Left lung (tissue), 10 donors: ENCODE data around the gene PPIL6. TPM values are rescaled to one million over a fixed set of nuclear protein-coding genes. Genes with fewer than 3 reads are reported as not detected.

ENCODE experiments used
- ATAC-seq: fragments of 200-7000 bp; cut with Tn5 transposase; one replicate; pipeline ENCODE4 v1.9.1; 2020; ENCODE audit warnings: moderate library complexity
- DNase-seq, 4 donors: peaks; one replicate each; pipeline ENCODE4 v3.0.0-alpha.2; 2013 to 2020
- H3K27ac ChIP-seq, 2 donors: fragments of 200-600 bp; sonication (generic) in 1 of 2; one replicate each; pipeline versions ENCODE4 v1.5.0 to v1.8.0; 2020 to 2021
- H3K27me3 ChIP-seq, 2 donors: fragments of 200-600 bp; sonication (generic) in 1 of 2; one replicate each; pipeline versions ENCODE4 v1.5.0 to v1.8.0; 2020 to 2021
- H3K36me3 ChIP-seq, 2 donors: fragments of 200-600 bp; sonication (generic) in 1 of 2; one replicate each; pipeline versions ENCODE4 v1.5.0 to v1.8.0; 2020 to 2021
- H3K4me1 ChIP-seq, 2 donors: fragments of 200-600 bp; one replicate each; pipeline ENCODE4 v1.8.0; 2021
- H3K4me3 ChIP-seq, 2 donors: fragments of 200-600 bp; sonication (generic) in 1 of 2; one replicate each; pipeline versions ENCODE4 v1.5.0 to v1.8.0; 2020 to 2021; ENCODE audit warnings: mild to moderate bottlenecking in 1 of 2
- H3K9me3 ChIP-seq, 2 donors: fragments of 200-600 bp; sonication (generic) in 1 of 2; one replicate each; pipeline versions ENCODE4 v1.5.0 to v1.8.0; 2020 to 2021
- CTCF ChIP-seq, 2 donors: fragments of 200-600 bp; sonication (generic) in 1 of 2; IDR thresholded peaks; one replicate each; pipeline versions ENCODE4 v1.5.0 to v1.8.0; 2021; ENCODE audit warnings: antibody characterized with exemption in 2 of 2
- intact Hi-C, 2 donors: fragments of 100-400 bp; cut with DNase I; formaldehyde crosslinking; loops; one replicate each; pipeline versions ENCODE4 v1.11.2 to v1.14.2; 2022
- polyA plus RNA-seq, 6 donors: library from polyadenylated mRNA; unstranded; fragments of 120-200 nt; gene quantifications; one replicate each; pipeline ENCODE4 v1.2.1, GENCODE V29; 2013; ENCODE audit not compliant: insufficient read length in 6 of 6
- total RNA-seq, 2 donors: library from RNA; stranded (reverse); fragmentation: NEBNext Ultra II Directional; extraction: Animal tissue kit (Norgen Biotek cat#: 25700); gene quantifications; one replicate each; pipeline ENCODE4 v1.2.1, GENCODE V29; 2021
- donor health status: DM: no; HTN: yes; CAD: no.
- donor health status: DM: no; HTN: no; CAD: no.

Gene PPIL6
- total and polyA plus RNA-seq, 8 donors: 4.5 to 15.1 (median 9.9) TPM

GRCh38 chr6:109478841-109479624 is 38.6 kb upstream of the PPIL6 start:
- TF ChIP-seq CTCF (IDR thresholded peaks at IDR 0.05): no peak
- Histone ChIP-seq H3K27ac (no peak overlapping the region), H3K4me3 (peak overlapping the region in 1 of 2 donors; percentile 14), H3K27me3 (no peaks in the 10 kb centered on the region), H3K36me3 (peaks cover 2 to 55% of the 10 kb centered on the region in 2 donors), H3K9me3 (no peaks in the 10 kb centered on the region), H3K4me1 (peaks cover 21 to 64% of the 10 kb centered on the region in 2 donors)
- ATAC-seq (no peak), DNase-seq (no peak)
- intact Hi-C loops: no loop called here

GRCh38 chr6:109478222-109478805 is 37.9 kb upstream of the PPIL6 start:
- Histone ChIP-seq H3K27me3 (no peaks in the 10 kb centered on the region), H3K4me3 (peak overlapping the region in 1 of 2 donors; percentile 14), H3K4me1 (peaks cover 21 to 60% of the 10 kb centered on the region in 2 donors), H3K27ac (no peak overlapping the region), H3K36me3 (peaks cover 4 to 62% of the 10 kb centered on the region in 2 donors), H3K9me3 (no peaks in the 10 kb centered on the region)
- DNase-seq: no peak
- intact Hi-C loops: no loop called here
- TF ChIP-seq CTCF (IDR thresholded peaks at IDR 0.05): no peak
- no peak for ATAC-seq

- no peak overlapping the region for H3K4me3 ChIP-seq
- TF ChIP-seq CTCF (IDR thresholded peaks at IDR 0.05): no peak
- H3K9me3 ChIP-seq: no peaks in the 10 kb centered on the region
- DNase-seq (no peak), ATAC-seq (no peak)
- no peak overlapping the region for H3K27ac ChIP-seq
- intact Hi-C loops: no loop called here
- H3K27me3 ChIP-seq: no peaks in the 10 kb centered on the region
- H3K4me1 ChIP-seq: peaks cover 21 to 60% of the 10 kb centered on the region in 2 donors
- peaks cover 4 to 68% of the 10 kb centered on the region in 2 donors for H3K36me3 ChIP-seq
These were observed 37.3 kb upstream of the PPIL6 start for GRCh38 chr6:109477725-109478124.

- Histone ChIP-seq H3K4me3 (no peak overlapping the region), H3K27me3 (no peaks in the 10 kb centered on the region), H3K27ac (no peak overlapping the region), H3K4me1 (peaks cover 21 to 56% of the 10 kb centered on the region in 2 donors), H3K36me3 (peaks cover 4 to 73% of the 10 kb centered on the region in 2 donors), H3K9me3 (no peaks in the 10 kb centered on the region)
- no peak for TF ChIP-seq CTCF (IDR thresholded peaks at IDR 0.05)
- intact Hi-C loops: no loop called here
- no peak for DNase-seq
- ATAC-seq: no peak
These were observed 36.8 kb upstream of the PPIL6 start for GRCh38 chr6:109477184-109477583.

- Histone ChIP-seq H3K27ac (no peak overlapping the region), H3K27me3 (no peaks in the 10 kb centered on the region), H3K4me3 (no peak overlapping the region), H3K36me3 (peaks cover 4 to 80% of the 10 kb centered on the region in 2 donors), H3K9me3 (no peaks in the 10 kb centered on the region), H3K4me1 (peaks cover 11 to 41% of the 10 kb centered on the region in 2 donors)
- DNase-seq (no peak), ATAC-seq (no peak)
- intact Hi-C loops: no loop called here
- TF ChIP-seq CTCF (IDR thresholded peaks at IDR 0.05): no peak
These were observed 35.2 kb upstream of the PPIL6 start for GRCh38 chr6:109475625-109476024.
